Effector memory CD8-positive, alpha-beta T cell (primary cell): Measurements from ENCODE around the gene HTR5A.

Source experiments
- ATAC-seq: fragments of 150-1000 bp; cut with Tn5 transposase; replicated peaks from 2 replicates; pipeline ENCODE4 v1.10.0; 2021; ENCODE audit warnings: mild to moderate bottlenecking, moderate library complexity
- DNase-seq, 3 experiments: peaks; one replicate each; pipeline ENCODE4 v3.0.0; 2021
- H3K27ac Mint-ChIP-seq, 2 donors: one replicate each; pipeline ENCODE4 v1.8.0; 2022; ENCODE audit warnings: mild to moderate bottlenecking in 2 of 2, mixed read lengths in 2 of 2, moderate library complexity in 2 of 2
- H3K27me3 Mint-ChIP-seq, 2 donors: one replicate each; pipeline ENCODE4 v1.8.0; 2022; ENCODE audit warnings: mixed read lengths in 2 of 2
- H3K36me3 Mint-ChIP-seq: one replicate; pipeline ENCODE4 v1.8.0; 2022; ENCODE audit warnings: mild to moderate bottlenecking, moderate library complexity, mixed read lengths; ENCODE audit not compliant: insufficient read depth
- H3K4me1 Mint-ChIP-seq, 2 donors: one replicate each; pipeline ENCODE4 v1.8.0; 2022; ENCODE audit warnings: low read depth in 2 of 2, mixed read lengths in 2 of 2
- H3K4me3 Mint-ChIP-seq, 2 donors: one replicate each; pipeline ENCODE4 v1.8.0; 2022; ENCODE audit warnings: mild to moderate bottlenecking in 2 of 2, mixed read lengths in 2 of 2, moderate library complexity in 2 of 2
- H3K9me3 Mint-ChIP-seq, 2 donors: one replicate each; pipeline ENCODE4 v1.8.0; 2022; ENCODE audit warnings: mixed read lengths in 2 of 2

Gene HTR5A

GRCh38 chr7:155131090-155131489 lies 61.0 kb downstream of the HTR5A start:
- Mint-ChIP-seq H3K36me3 (no peaks in the 10 kb centered on the region), H3K4me1 (no peaks in the 10 kb centered on the region), H3K9me3 (no peaks in the 10 kb centered on the region), H3K27ac (no peak overlapping the region), H3K4me3 (no peak overlapping the region), H3K27me3 (peaks cover 20 to 62% of the 10 kb centered on the region in 2 donors)
- no peak for ATAC-seq
- DNase-seq, result no peak

DNA sequence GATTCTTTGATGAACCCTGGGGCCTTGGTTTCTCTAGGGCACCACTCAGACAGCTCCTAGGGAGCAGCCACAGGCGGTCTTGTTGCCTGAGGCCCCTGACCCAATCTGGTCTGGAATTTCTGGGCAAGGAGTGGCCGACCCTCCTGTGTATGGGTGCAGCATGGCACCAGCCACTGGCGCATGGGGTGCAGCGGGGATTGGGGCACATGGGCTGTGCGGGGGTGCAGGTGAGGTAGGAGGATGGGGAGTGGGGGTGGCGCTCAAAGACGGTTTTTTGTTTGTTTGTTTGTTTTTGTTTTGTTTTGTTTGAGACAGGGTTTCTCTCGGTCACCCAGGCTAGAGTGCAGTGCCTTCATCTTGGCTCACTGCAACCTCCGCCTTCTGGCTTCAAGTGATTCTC lies 62.3 kb downstream of the HTR5A start:
- Mint-ChIP-seq H3K27me3 (peaks cover 17 to 59% of the 10 kb centered on the region in 2 donors), H3K27ac (no peak overlapping the region), H3K9me3 (no peaks in the 10 kb centered on the region), H3K4me3 (no peak overlapping the region), H3K4me1 (no peaks in the 10 kb centered on the region), H3K36me3 (no peaks in the 10 kb centered on the region)
- DNase-seq, result no peak
- no peak for ATAC-seq

- no peaks in the 10 kb centered on the region for H3K9me3 Mint-ChIP-seq
- H3K27me3 Mint-ChIP-seq, result peaks cover 39 to 59% of the 10 kb centered on the region in 2 donors
- no peak overlapping the region for H3K27ac Mint-ChIP-seq
- no peaks in the 10 kb centered on the region for H3K4me1 Mint-ChIP-seq
- no peak for DNase-seq
- no peaks in the 10 kb centered on the region for H3K36me3 Mint-ChIP-seq
- ATAC-seq, result no peak
- H3K4me3 Mint-ChIP-seq, result no peak overlapping the region
Observed at GRCh38 chr7:155136619-155137243, 66.6 kb downstream of the HTR5A start.
